TTC549 (cell line): Measurements from ENCODE around the gene SPAAR.
A peak's percentile ranks its signal among the peaks of the same experiment; 100 is the strongest.
"Not testable (repeated sequence)": the region's sequence is repeated elsewhere in the genome, so short reads cannot be mapped to it uniquely, and the experiment has no call there.

Experiments
- FAIRE-seq: peaks from 2 replicates; lab custom pipeline; 2012; peaks lifted over from hg19 to GRCh38; lab: Jason Lieb, UNC

SPAAR gene

DNA sequence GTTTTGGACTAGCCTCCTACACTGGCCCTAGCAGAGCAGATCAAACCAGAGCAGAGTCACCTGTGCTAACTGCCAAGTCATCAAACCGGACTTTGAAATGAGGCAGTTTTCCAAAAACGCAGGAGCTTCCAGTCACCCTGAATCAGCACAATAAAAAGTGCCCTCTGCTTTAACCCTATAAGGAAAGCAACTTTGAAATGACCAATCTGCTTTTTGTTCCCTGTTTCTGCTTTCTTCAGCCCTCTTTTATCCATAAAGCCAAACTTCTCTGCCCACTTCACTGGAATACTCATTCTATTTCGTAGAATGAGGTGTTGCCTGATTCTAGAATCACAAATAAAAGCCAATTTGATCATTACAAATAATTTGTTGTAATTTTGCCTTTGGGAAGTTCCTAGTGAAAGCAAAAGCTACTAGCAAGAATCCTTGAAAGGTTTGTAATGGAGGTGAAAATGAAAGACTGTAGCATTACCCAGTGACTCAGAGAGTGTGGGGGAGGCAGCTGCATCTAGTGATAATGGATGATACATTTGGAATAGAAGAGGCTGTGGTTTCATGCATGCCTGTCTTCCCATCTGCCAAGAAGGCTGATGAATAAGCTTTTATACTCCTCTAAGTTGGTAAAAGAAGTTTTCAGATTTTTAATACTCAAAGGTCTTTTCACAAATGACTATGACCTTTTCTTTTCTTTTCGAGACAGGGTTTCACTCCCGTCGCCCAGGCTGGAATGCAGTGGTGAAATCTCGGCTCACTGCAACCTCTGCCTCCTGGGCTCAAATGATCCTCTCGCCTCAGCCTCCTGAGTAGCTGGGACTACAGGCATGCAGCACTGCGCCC, 14.9 kb downstream of the SPAAR start:
- FAIRE-seq: no peak

DNA sequence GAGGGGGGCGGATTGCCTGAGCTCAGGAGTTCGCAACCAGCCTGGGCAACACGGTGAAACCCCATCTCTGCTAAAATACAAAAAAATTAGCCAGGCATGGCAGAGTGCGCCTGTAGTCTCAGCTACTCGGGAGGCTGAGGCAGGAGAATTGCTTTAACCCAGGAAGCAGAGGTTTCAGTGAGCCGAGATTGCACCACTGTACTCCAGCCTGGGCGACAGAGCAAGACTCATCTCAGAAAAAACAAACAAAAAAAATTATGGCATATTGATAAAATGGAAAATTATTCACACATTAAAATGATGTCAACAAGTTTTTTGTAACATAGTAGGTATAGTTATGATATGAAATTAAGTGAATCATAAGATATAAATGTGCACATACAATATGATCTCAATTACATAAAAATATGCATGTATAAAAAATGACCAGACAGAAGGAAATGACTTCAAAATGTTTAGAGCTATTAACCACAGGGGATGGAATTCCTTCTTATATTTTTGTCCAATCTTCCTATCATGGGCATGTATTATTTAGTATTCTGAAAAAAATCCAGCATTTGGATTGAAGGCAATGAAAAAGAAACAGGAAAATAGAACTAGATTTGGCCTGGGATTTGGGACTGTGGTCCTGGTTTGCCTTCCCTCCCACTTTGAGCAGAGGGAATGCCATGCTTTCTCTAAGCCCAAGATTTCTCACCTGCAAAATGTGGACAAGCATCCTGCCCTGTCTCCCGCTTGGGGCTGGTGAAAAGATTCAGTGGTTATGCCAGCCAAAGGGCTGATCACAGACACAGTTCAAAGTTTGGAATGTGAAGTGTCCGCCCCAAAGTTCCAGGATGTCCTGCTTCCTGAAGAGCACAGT, 19.5 kb downstream of the SPAAR start:
- no peak for FAIRE-seq

DNA sequence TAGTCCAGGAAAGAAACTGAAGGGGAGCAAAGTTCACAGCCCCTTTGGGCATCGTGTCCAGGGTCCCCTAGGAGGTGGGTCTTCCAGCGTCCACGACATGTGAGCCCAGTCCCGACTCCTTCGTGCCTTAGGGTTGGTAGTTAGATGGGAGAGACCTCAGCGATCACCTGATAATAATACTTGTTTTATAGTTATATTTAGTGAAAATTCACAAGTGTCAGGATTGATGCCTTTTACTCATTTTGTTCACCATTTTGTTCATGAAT, 20.1 kb downstream of the SPAAR start:
- FAIRE-seq: no peak

- FAIRE-seq: no peak
Observed at GRCh38 chr9:35930521-35930920, 21.2 kb downstream of the SPAAR start.

DNA sequence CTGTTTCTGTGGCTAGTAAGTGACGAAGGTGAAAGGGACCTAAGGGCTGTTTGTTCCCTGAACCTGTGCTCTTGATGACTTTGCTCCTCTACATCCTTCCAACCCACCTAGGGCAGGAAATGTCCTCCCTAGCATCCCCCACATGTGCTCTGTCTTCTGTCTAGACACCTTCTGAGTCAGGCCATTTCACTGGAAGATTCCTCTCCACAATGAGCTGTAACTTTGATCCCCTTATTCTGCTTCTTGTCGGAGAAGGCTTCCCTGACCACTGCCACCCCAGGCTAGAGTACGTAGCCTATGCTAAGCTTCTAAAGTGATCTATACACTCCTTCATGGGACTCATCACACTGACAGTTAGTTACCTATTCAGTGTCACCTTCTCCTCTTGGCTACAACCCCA, 21.7 kb downstream of the SPAAR start:
- FAIRE-seq: no peak

GRCh38 chr9:35932735-35933134, 23.4 kb downstream of the SPAAR start:
- FAIRE-seq: no peak

GRCh38 chr9:35933550-35934067, 24.3 kb downstream of the SPAAR start:
- no peak for FAIRE-seq

GRCh38 chr9:35934069-35934468, 24.8 kb downstream of the SPAAR start:
- not testable (repeated sequence) for FAIRE-seq

DNA sequence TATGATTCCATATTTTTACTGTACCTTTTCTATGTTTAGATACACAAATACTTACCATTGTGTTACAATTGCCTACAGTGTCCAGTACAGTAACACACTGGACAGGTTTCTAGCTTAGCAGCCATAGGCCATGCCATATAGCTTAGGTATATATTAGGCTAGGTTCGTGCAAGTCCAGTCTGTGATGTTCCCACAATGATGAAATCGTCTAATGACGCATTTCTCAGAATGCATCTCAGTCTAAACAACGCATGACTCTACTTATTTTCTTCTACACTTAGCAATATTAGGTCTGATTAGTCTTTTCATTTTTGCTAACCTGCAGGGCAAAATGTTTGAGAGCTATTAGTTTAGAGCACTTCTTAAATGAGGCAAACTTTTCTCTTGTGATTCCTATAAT, 26.0 kb downstream of the SPAAR start:
- FAIRE-seq: no peak

- no peak for FAIRE-seq
Observed at GRCh38 chr9:35935755-35936509, 26.6 kb downstream of the SPAAR start.

DNA sequence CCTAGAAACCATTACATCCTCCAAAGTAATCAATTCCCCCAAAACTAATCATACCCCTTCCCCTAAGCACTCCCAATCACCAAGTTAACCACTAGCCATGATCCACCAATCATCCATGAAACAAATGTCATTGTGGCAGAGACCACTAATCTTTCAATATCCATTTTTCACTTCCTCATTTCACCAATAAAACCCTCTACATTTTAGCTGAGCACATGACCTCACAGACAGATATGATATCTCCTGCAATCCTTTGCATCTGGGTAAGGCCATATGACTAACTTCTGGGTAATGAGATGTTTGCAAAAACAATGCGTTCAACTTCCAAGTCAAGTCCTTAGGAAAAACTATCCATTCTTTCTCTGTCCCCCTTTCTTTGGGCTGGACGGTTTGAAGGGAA, 27.9 kb downstream of the SPAAR start:
- no peak for FAIRE-seq

GRCh38 chr9:35938474-35939356, 29.4 kb downstream of the SPAAR start:
- FAIRE-seq: no peak

GRCh38 chr9:35939679-35940250, 30.5 kb downstream of the SPAAR start:
- no peak for FAIRE-seq

DNA sequence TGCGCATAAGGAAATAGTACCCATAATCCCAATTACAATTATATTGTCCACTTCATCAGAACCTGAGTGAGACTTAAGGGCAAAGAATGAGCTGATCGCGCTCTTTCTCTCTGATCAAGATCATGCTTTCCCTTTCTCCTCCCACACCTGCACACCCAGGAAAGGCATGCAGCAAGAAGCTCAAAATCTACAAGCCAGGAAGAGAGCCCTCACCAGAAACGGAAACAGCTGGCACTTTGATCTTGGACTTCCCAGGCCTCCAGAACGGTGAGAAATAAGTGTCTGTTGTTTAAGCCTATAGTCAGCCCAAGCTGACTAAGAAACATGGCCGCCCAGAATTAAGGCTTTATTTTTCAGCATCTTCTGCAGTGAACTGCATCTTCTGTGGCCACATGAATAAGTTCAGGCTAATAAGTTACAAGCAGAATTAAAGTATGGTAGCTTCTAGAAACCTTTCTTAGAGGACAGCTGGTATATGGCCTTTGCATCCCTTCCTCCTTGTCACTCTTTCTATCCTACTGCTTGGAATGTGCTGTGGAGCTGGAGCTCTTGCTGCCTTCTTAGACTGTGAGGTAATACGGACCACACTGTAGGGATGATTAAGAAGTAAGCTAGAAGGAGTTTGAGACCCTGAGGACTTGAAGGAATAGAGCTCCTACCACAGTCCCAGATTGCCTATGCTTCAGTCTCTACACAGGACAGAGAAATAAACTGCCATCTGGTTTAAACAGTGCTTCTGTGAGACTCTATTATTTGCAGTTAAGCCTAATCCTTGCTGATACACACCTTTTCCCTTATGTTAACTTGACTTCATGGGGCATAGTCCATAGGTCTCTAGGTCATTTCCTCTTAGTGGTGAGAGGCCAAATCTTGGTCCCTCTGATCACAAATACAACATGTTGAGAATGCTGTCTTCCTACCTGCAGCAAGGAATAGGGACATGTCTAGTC, 31.4 kb downstream of the SPAAR start:
- FAIRE-seq: no peak

GRCh38 chr9:35942286-35942685, 33.0 kb downstream of the SPAAR start:
- no peak for FAIRE-seq

DNA sequence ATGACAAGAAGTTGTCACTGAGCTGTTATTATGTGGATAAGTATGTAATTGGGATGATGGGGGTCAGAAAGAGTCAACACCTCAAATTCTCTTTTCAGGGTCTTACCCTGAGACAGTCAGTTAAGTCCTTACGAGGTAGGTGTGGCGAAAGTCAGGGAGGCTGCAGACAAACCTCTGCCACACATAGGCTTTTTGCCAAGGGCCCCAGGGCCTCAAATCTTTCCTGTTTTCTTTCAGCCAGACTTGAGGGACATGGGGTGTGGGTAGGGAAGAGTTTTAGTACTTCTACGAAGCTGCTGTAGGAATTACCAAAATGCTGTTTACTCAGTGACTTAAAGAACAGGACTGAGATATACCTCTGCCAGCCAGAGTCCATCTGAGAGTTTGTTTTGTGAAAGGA, 34.9 kb downstream of the SPAAR start:
- no peak for FAIRE-seq

- FAIRE-seq: no peak
Observed at GRCh38 chr9:35944841-35945240, 35.6 kb downstream of the SPAAR start.

GRCh38 chr9:35945341-35946018, 36.2 kb downstream of the SPAAR start:
- FAIRE-seq: peak; percentile 85

- no peak for FAIRE-seq
Observed at GRCh38 chr9:35948451-35948850, 39.2 kb downstream of the SPAAR start.

DNA sequence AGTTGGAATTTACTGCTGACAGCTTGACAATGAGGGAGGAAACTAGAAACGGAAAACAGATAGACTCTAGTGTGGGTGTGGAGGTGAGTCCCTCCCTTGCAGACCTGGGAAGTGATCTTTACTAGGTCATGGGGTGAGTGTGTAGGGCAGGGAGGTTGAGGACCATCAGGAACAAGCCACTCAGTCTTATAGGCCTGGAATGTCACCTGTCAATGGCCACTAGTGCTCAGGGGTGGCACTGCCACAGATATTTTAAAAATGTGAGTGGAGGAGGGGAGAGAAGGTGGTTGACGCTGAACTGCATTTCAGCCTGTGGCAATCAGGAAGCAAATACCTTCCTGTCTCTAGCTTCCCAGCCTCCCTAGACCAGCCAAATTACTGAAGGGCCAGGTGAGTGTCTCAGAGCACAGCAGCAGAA, 39.6 kb downstream of the SPAAR start:
- FAIRE-seq: no peak
